Measurements from ENCODE around the gene SRP68.

The SRP68 gene

DNA sequence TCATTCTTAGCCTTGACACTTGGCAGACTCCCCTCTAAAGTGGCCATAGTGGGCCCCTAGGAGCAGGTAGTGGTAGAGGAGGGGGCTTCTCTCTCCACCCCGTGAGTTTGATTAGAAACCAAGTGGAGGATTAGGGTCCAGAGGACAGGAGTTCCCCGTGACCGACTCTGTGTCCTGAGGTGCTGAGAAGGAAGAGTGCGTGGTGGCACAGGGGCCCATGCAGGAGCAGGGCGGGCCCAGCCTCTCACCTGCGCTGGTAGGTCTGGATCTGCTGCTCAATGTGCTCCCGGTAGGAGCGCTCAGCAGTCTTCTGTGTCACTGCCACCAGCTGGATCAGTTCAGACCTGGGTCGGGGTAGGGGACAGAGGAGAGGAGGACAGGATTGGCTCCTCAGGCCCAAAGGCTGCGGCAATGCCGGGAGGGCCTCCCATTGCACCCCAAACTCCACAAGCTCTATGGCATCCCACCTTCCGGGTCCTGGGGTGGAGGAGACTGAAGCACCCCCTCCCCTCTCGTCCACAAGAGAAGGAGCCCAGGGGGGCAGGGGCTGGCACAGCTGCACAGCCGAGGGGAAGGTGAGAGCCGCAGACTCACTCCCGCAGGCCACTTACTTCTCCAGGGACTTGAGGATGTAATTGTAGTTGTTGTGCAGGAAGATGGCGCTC lies 12.9 kb upstream of the SRP68 start:
- no peak overlapping the region for H3K4me3 ChIP-seq (replicated peaks; ENCODE audit: low read depth, low read length)
- TF ChIP-seq, protein P1, sequence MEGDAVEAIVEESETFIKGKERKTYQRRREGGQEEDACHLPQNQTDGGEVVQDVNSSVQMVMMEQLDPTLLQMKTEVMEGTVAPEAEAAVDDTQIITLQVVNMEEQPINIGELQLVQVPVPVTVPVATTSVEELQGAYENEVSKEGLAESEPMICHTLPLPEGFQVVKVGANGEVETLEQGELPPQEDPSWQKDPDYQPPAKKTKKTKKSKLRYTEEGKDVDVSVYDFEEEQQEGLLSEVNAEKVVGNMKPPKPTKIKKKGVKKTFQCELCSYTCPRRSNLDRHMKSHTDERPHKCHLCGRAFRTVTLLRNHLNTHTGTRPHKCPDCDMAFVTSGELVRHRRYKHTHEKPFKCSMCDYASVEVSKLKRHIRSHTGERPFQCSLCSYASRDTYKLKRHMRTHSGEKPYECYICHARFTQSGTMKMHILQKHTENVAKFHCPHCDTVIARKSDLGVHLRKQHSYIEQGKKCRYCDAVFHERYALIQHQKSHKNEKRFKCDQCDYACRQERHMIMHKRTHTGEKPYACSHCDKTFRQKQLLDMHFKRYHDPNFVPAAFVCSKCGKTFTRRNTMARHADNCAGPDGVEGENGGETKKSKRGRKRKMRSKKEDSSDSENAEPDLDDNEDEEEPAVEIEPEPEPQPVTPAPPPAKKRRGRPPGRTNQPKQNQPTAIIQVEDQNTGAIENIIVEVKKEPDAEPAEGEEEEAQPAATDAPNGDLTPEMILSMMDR (IDR thresholded peaks at IDR 0.05; ENCODE audit: low read depth, low read length, missing control alignments) = no peak
- DNase-seq (ENCODE audit: extremely low read depth, low read depth) = no peak

DNA sequence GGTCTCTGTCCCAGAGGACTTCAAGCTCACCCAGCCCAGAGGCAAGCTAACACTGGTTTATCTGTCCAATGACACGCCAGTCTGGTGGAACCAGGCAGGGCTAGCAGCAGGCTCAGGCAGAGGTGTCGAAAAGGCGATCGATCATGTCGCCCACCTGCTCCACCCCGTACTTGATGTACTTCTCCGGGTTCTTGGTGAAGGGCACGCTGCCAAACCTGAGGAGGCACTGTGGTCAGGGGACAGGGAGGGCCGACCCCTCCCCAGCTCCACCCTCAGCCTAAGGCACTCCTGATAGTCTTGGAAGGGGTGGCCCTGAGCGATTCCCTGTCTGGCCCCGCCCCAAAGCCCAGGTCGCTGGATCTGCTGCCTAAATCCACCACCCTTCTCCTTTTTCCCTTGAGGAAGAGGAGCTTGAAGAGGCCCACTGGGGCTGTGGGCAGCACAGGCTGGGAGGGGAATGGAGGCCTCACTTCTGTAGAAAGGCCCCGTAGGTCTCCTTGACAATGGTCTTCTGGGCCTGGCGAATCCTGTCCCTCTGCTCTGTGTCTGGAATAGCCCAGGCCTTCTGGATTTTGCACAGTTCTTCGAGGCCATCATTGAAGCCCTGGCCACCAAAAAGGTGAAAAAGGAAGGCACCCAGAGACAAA lies 11.3 kb upstream of the SRP68 start:
- no peak for DNase-seq (ENCODE audit: extremely low read depth, low read depth)
- TF ChIP-seq, protein P1 (IDR thresholded peaks at IDR 0.05; ENCODE audit: low read depth, low read length, missing control alignments) = no peak
- H3K4me3 ChIP-seq (replicated peaks; ENCODE audit: low read depth, low read length) = no peak overlapping the region

DNA sequence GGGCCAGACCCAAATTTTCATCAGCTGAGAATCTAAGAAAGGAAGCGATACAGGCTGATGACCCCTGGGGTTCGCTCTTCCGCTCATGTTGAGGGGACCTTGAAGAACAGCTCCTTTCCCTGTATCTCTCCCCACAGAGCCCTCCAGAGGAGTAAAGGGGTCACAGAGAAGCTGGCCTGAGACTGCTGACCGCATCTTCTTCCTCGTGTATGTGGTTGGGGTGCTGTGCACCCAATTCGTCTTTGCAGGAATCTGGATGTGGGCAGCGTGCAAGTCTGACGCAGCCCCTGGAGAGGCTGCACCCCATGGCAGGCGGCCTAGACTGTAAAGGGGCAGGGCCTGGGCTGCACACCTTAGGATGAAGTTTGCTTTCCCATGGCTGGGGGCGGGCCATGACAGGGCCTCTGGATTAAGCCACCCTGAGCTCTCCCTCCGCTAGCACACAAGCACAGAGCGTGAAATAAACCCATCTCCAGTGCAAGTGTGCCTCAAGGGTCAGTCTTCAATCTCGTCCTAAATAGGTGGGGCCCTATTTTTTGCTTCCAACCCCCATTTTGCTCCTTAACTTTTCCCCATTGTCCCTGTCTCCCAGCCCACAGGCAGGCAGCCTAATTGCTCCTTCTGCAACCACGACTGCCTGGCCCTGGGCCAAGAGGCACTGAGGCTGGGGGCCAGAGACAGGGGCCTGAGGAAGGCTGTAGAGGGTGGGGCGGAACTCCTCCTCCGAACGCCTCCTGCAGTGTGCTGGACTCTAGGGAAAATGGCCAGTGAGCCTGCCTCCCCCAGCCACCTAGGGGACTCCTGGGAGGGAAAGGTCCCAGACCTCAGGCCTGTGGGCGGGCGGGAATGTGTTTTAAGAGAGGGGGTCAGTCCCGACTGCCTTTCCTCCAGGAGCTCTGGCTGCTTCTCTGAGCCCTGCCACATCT lies 10.3 kb upstream of the SRP68 start:
- DNase-seq (ENCODE audit: extremely low read depth, low read depth) = no peak
- no peak overlapping the region for H3K4me3 ChIP-seq (replicated peaks; ENCODE audit: low read depth, low read length)
- TF ChIP-seq, protein P1 (IDR thresholded peaks at IDR 0.05; ENCODE audit: low read depth, low read length, missing control alignments) = no peak

DNA sequence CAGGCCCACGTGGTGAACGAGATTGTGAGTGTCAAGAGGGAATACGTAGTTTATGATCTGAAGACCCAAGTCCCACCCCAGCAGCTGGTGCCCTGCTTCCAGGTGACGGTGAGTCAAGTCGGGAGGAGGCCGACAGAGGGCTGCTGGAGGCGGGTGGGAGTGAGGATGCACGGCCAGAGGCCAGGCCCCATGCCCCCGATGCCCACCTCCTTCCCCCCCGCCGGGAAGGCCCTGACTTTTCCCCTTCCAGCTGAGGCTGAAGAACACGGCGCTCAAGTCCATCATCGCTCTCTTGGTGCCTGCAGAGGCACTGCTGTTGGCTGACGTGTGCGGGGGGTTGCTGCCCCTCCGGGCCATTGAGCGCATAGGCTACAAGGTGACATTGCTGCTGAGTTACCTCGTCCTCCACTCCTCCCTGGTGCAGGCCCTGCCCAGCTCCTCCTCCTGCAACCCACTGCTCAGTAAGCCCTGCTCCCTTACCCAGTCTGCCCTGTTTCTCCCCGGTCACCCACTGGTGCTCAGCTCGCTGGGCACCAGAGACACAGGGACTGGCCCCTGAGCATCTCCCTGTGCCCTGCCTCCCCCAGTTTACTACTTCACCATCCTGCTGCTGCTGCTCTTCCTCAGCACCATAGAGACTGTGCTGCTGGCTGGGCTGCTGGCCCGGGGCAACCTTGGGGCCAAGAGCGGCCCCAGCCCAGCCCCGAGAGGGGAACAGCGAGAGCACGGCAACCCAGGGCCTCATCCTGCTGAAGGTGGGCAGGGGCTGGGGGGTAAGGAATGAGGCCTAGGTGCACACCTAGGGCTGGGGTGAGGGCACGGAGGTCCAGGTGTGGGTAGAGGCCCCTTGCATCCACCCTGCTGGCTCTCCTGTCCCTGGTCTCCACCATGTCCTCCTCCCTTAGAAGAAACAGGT lies 9.2 kb upstream of the SRP68 start:
- TF ChIP-seq, protein P1 (IDR thresholded peaks at IDR 0.05; ENCODE audit: low read depth, low read length, missing control alignments) = no peak
- no peak overlapping the region for H3K4me3 ChIP-seq (replicated peaks; ENCODE audit: low read depth, low read length)
- DNase-seq (ENCODE audit: extremely low read depth, low read depth) = no peak

DNA sequence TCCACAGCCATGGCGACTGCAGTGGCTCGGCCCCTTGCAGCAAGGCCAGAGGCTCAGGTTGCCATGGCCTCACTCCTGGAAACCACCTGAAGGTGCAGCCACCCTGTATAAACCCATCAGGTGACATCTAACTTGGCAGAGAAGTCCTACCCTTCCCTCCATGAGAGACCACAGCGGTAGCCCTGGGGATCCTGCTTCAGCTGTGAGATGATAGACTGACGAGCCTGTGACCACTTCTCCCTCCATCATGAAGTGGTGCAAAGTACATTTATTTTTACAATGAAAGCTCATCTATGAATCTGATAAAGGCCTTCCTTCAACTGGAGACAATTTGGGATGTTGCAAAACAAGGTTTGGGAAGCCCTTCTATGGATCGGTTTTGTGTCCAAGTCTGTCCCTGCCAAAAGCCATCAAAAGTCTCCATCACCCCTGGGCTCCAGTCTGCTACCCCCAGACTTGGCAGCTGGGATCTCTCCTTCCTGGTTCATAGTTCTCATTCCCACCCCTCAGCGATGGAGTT lies 8.5 kb upstream of the SRP68 start:
- no peak overlapping the region for H3K4me3 ChIP-seq (replicated peaks; ENCODE audit: low read depth, low read length)
- DNase-seq (ENCODE audit: extremely low read depth, low read depth) = no peak
- TF ChIP-seq, protein P1 (IDR thresholded peaks at IDR 0.05; ENCODE audit: low read depth, low read length, missing control alignments) = no peak
